Right atrium auricular region (tissue), 2 donors: ENCODE data around the gene CYP26A1. TPM values are rescaled to one million over a fixed set of nuclear protein-coding genes. Genes with fewer than 3 reads are reported as not detected.

Source experiments
- DNase-seq: peaks from one replicate; pipeline ENCODE4 v3.0.0-alpha.2; 2019; ENCODE audit warnings: low spot score
- H3K27ac ChIP-seq, 2 donors: fragments of 200-600 bp; sonication (generic); 1 replicate in 1 of 2; 2 replicates in 1 of 2; pipeline ENCODE4 v1.5.1; 2016 to 2019
- H3K27me3 ChIP-seq, 2 donors: fragments of 200-600 bp; sonication (generic); one replicate each; pipeline versions ENCODE4 v1.5.1 to v1.6.0; 2017 to 2019
- H3K36me3 ChIP-seq: fragments of 200-600 bp; sonication (generic); one replicate; pipeline ENCODE4 v1.5.1; 2016
- H3K4me1 ChIP-seq, 2 donors: fragments of 200-600 bp; sonication (generic); one replicate each; pipeline versions ENCODE4 v1.5.1 to v1.6.0; 2017 to 2019
- H3K4me3 ChIP-seq, 2 donors: fragments of 200-600 bp; sonication (generic); 1 replicate in 1 of 2; 2 replicates in 1 of 2; pipeline ENCODE4 v1.5.1; 2017 to 2019; ENCODE audit warnings: mild to moderate bottlenecking in 1 of 2, moderate library complexity in 1 of 2
- H3K9me3 ChIP-seq, 2 donors: fragments of 200-600 bp; sonication (generic); one replicate each; pipeline ENCODE4 v1.5.1; 2019
- CTCF ChIP-seq, 2 donors: fragments of 200-600 bp; sonication (generic); IDR thresholded peaks; one replicate each; pipeline ENCODE4 v1.5.1; 2019; ENCODE audit warnings: antibody characterized with exemption in 2 of 2
- total RNA-seq, 2 donors: library from RNA; depleted of rRNA; stranded (reverse); fragments of >200 nt; gene quantifications; one replicate each; pipeline ENCODE4 v1.1.0, GENCODE V29; 2016

Gene CYP26A1
- total RNA-seq, 2 donors from 2014 or later: not detected

DNA sequence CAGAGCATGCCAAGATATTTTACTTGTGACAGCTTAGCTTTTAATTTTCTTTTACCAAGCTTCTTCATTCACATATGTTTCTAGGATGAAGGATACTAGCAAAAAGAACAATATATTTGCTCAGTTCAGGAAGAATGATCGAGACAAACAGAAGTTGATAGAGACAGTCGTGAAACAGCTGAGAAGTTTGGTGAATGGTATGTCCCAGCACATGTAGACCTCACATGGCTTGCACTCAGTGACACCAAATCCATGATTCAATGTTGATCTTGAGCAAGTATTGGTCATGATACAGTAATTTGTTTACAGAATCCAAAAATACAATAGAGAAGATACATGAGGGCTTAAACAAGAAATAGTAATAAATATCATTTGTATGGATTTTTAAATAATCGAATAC lies 15.6 kb upstream of the CYP26A1 start:
- peaks cover 0 to 32% of the 10 kb centered on the region in 2 donors for H3K4me1 ChIP-seq
- no peak overlapping the region for H3K27ac ChIP-seq
- H3K9me3 ChIP-seq: no peaks in the 10 kb centered on the region
- H3K36me3 ChIP-seq: no peaks in the 10 kb centered on the region
- no peak for TF ChIP-seq CTCF (IDR thresholded peaks at IDR 0.05)
- DNase-seq: no peak
- peaks cover 9 to 10% of the 10 kb centered on the region in 2 donors for H3K27me3 ChIP-seq
- H3K4me3 ChIP-seq: no peak overlapping the region

- no peak within 1 kb of the TSS for H3K4me3 ChIP-seq
- peaks cover 0 to 34% of the 10 kb centered on the region in 2 donors for H3K4me1 ChIP-seq
Measured at GRCh38 chr10:93059975-93060886, 13.5 kb upstream of the CYP26A1 start, which contains the start of gene CYP26C1. Gene CYP26C1, plus strand, starts transcription at chr10:93060798. Its CDS starts 466 bp downstream, at chr10:93061264.

GRCh38 chr10:93060887-93061593 lies 12.7 kb upstream of the CYP26A1 start:
- Histone ChIP-seq H3K9me3 (no peaks in the 10 kb centered on the region), H3K4me3 (no peak overlapping the region), H3K27ac (no peak overlapping the region), H3K4me1 (peaks cover 0 to 39% of the 10 kb centered on the region in 2 donors), H3K27me3 (peaks cover 9 to 21% of the 10 kb centered on the region in 2 donors), H3K36me3 (no peaks in the 10 kb centered on the region)
- TF ChIP-seq CTCF (IDR thresholded peaks at IDR 0.05): no peak
- no peak for DNase-seq

More at GRCh38 chr10:93059975-93060886, 13.5 kb upstream of the CYP26A1 start, which contains the start of gene CYP26C1:
- H3K27ac ChIP-seq: no peak within 1 kb of the TSS
- H3K36me3 ChIP-seq: no peaks in the 10 kb centered on the region
- H3K9me3 ChIP-seq: no peaks in the 10 kb centered on the region
- no peak for TF ChIP-seq CTCF (IDR thresholded peaks at IDR 0.05)
- H3K27me3 ChIP-seq: peaks cover 9 to 13% of the 10 kb centered on the region in 2 donors
- DNase-seq: no peak

- Histone ChIP-seq H3K9me3 (no peaks in the 10 kb centered on the region), H3K36me3 (no peaks in the 10 kb centered on the region), H3K4me3 (peak overlapping the region in 1 of 2 donors; percentile 34), H3K27me3 (peaks cover 9 to 30% of the 10 kb centered on the region in 2 donors), H3K27ac (no peak overlapping the region), H3K4me1 (peaks cover 0 to 41% of the 10 kb centered on the region in 2 donors)
- TF ChIP-seq CTCF (IDR thresholded peaks at IDR 0.05): no peak
- DNase-seq: peak; percentile 46
Measured at GRCh38 chr10:93061594-93062513, 11.8 kb upstream of the CYP26A1 start.

GRCh38 chr10:93062514-93063143 lies 11.1 kb upstream of the CYP26A1 start:
- TF ChIP-seq CTCF (IDR thresholded peaks at IDR 0.05): peak in 1 of 2 donors; percentile 63
- DNase-seq: peak; percentile 40
- Histone ChIP-seq H3K4me3 (peak overlapping the region in 1 of 2 donors; percentile 34), H3K27ac (no peak overlapping the region), H3K9me3 (no peaks in the 10 kb centered on the region), H3K27me3 (peaks cover 9 to 30% of the 10 kb centered on the region in 2 donors), H3K4me1 (peaks cover 0 to 41% of the 10 kb centered on the region in 2 donors), H3K36me3 (no peaks in the 10 kb centered on the region)
